PC-3 (cell line): ENCODE results near the gene UNC13C. TPM values are rescaled to one million over a fixed set of nuclear protein-coding genes. Genes with fewer than 3 reads are reported as not detected.

ENCODE experiments used
- ATAC-seq: fragments of 200-7000 bp; cut with Tn5 transposase; 2 replicates; pipeline ENCODE4 v1.9.1; 2020; ENCODE audit warnings: mild to moderate bottlenecking, moderate library complexity
- BruUV-seq: library from RNA; stranded (reverse); fragments of 400-500 nt; replicated peaks from 2 replicates; lab custom pipeline; 2021; lab: Mats Ljungman, UMichigan
- CTCF ChIA-PET: fragments of 300-600 bp; sonication (Branson Sonifier 250); formaldehyde crosslinking; loops from one replicate; lab custom pipeline; 2022; ENCODE audit warnings: antibody characterized with exemption; lab: Charles Lee
- POLR2A ChIA-PET: fragments of 300-600 bp; sonication (Branson Sonifier 250); formaldehyde crosslinking; loops from one replicate; lab custom pipeline; 2022; ENCODE audit warnings: antibody characterized with exemption; ENCODE audit not compliant: unreplicated experiment; lab: Charles Lee
- DNase-seq: peaks from one replicate; pipeline ENCODE4 v3.0.0-alpha.2; 2015
- H2AFZ ChIP-seq: fragments of 300-600 bp; sonication (generic); 2 replicates; pipeline ENCODE4 v1.6.0; 2016; ENCODE audit warnings: antibody characterized with exemption, low read length
- H3F3A ChIP-seq: fragments of 300-600 bp; sonication (generic); one replicate; pipeline ENCODE4 v1.6.0; 2017; ENCODE audit warnings: antibody characterized with exemption, low read length, control low read depth, mild to moderate bottlenecking; ENCODE audit not compliant: unreplicated experiment
- H3K27ac ChIP-seq: fragments of 300-600 bp; sonication (generic); 2 replicates; pipeline ENCODE4 v1.5.1; 2016; ENCODE audit warnings: mild to moderate bottlenecking, low read length
- H3K27me3 ChIP-seq: fragments of 300-600 bp; sonication (generic); 2 replicates; pipeline ENCODE4 v1.6.1; 2016; ENCODE audit warnings: low read length, mixed read lengths
- H3K36me3 ChIP-seq: fragments of 300-600 bp; sonication (generic); 2 replicates; pipeline ENCODE4 v1.6.1; 2016; ENCODE audit warnings: low read depth, mixed run types, low read length, mixed read lengths
- H3K4me1 ChIP-seq: fragments of 300-600 bp; sonication (generic); 2 replicates; pipeline ENCODE4 v1.5.1; 2016; ENCODE audit warnings: low read length; ENCODE audit not compliant: insufficient read depth
- H3K4me2 ChIP-seq: fragments of 300-600 bp; sonication (generic); 2 replicates; pipeline ENCODE4 v1.6.0; 2016; ENCODE audit warnings: low read length
- H3K4me3 ChIP-seq: fragments of 300-600 bp; sonication (generic); 2 replicates; pipeline ENCODE4 v1.5.1; 2016; ENCODE audit warnings: mild to moderate bottlenecking, low read length, mixed read lengths
- H3K79me2 ChIP-seq: fragments of 300-600 bp; sonication (generic); 2 replicates; pipeline ENCODE4 v1.6.1; 2017; ENCODE audit warnings: low read length, mixed read lengths
- H3K9ac ChIP-seq: fragments of 300-600 bp; sonication (generic); 2 replicates; pipeline ENCODE4 v1.6.0; 2016; ENCODE audit warnings: mild to moderate bottlenecking, low read length
- H3K9me2 ChIP-seq: fragments of 300-600 bp; sonication (generic); replicated peaks from 2 replicates; pipeline ENCODE4 v1.6.1; 2016; ENCODE audit warnings: mixed run types, low read length, mixed read lengths
- H3K9me3 ChIP-seq: fragments of 300-600 bp; sonication (generic); 2 replicates; pipeline ENCODE4 v1.6.1; 2016; ENCODE audit warnings: low read length, mixed read lengths
- H4K20me1 ChIP-seq: fragments of 300-600 bp; sonication (generic); 2 replicates; pipeline ENCODE4 v1.6.1; 2016; ENCODE audit warnings: low read length, mixed read lengths
- CTCF ChIP-seq: fragments of 300-600 bp; sonication (generic); conservative IDR thresholded peaks from 2 replicates; pipeline ENCODE4 v1.5.1; 2017; ENCODE audit warnings: antibody characterized with exemption, low read depth, mild to moderate bottlenecking, low read length
- EZH2 ChIP-seq: fragments of 300-600 bp; sonication (generic); IDR thresholded peaks from one replicate; pipeline ENCODE4 v1.6.1; 2017; ENCODE audit warnings: antibody characterized with exemption, mild to moderate bottlenecking, low read length; ENCODE audit not compliant: unreplicated experiment
- EZH2phosphoT487 ChIP-seq: fragments of 300-600 bp; sonication (generic); IDR thresholded peaks from 2 replicates; pipeline ENCODE4 v1.6.1; 2018; ENCODE audit warnings: mild to moderate bottlenecking, antibody characterized with exemption, low read length, borderline replicate concordance
- intact Hi-C: fragments of 100-400 bp; cut with micrococcal nuclease; formaldehyde crosslinking; loops from 2 replicates; pipeline ENCODE4 v1.9.0; 2023
- total RNA-seq: library from RNA; depleted of rRNA; stranded (reverse); fragments of >200 nt; gene quantifications from 2 replicates; pipeline ENCODE4 v1.2.3, GENCODE V29; 2014

Gene UNC13C
- total RNA-seq, 1 experiment from 2014 or later, result not detected

DNA sequence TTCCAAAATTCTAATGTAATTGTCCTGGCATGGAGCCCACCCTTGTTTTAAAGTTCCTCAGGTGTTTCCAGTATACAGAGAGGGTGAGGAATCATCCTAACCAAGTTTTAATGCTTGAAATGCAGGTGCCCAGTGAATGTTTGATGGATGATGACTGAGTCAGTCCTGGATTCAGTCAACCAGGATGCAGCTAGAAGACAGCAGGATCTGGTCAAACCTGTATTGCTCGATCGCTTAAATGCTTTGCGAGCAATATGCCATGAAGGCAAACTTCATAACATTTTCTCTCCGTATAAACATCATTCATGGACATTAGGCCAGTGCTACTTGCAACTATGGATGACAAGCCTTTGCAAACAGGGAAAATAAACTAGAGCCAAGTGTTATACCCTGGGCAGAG is 627.3 kb downstream of the UNC13C start:
- Histone ChIP-seq H3F3A (no peaks in the 10 kb centered on the region), H3K27me3 (no peaks in the 10 kb centered on the region), H3K4me1 (no peaks in the 10 kb centered on the region), H3K4me2 (no peak overlapping the region), H2AFZ (no peak overlapping the region), H4K20me1 (no peaks in the 10 kb centered on the region), H3K9me2 (no peaks in the 10 kb centered on the region), H3K79me2 (no peaks in the 10 kb centered on the region), H3K4me3 (no peak overlapping the region), H3K27ac (no peak overlapping the region), H3K9me3 (no peaks in the 10 kb centered on the region), H3K9ac (no peak overlapping the region), H3K36me3 (no peaks in the 10 kb centered on the region)
- no peak for ATAC-seq
- ChIA-PET POLR2A (no interaction called here), CTCF (no interaction called here)
- TF ChIP-seq EZH2 (no peak), EZH2phosphoT487 (no peak), CTCF (no peak)
- no TSS peak for BruUV-seq
- intact Hi-C loops, result no loop called here
- DNase-seq, result peak; percentile 1

DNA sequence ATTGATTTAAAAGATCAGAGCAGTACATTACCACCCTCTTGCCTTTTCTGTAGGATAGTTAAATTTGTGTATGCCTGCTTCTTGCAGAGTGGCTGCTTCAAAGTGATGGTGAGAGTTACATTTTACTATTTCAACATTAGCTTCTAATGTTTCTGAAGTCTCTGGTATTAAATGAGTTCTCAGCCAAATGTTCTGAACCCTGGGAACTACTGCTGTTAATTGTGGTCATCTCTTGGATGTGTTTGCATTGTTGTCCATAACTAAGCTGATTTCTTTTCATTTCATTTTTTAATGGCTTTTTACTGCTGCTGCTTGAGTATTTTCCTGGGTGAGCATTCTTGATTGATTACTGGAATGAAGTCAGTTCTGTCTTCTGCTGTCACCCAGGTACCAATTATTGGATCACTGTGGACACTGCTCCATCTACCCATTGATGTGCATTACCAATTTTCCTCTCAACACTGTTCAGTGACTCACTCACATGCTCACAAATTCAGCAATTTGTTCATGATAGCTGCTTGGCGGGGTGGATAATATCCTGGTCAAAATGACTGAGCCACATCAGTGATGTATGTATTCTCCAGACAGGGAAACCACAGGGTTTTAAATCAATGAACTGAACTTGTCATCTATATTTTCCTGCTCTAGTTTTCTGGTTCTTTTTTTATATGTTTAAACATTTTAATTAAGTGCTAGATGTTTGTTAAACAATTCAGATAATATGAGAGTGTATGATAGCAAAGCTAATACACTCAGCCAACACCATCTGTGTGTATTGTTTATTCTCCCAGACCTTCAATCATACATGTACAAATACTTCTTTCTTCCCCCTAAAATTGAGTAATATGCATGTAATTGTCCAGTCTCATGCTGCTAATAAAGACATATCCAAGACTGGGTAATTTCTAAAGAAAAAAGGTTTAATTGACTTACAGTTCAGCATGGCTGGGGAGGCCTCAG is 630.9 kb downstream of the UNC13C start:
- H4K20me1 ChIP-seq, result no peaks in the 10 kb centered on the region
- TF ChIP-seq CTCF (no peak), EZH2 (no peak), EZH2phosphoT487 (no peak)
- no TSS peak for BruUV-seq

GRCh38 chr15:54618120-54618519 is 639.9 kb downstream of the UNC13C start:
- Histone ChIP-seq H3F3A (no peaks in the 10 kb centered on the region), H3K9me3 (no peaks in the 10 kb centered on the region), H3K4me2 (no peak overlapping the region), H3K27me3 (no peaks in the 10 kb centered on the region), H3K36me3 (no peaks in the 10 kb centered on the region), H3K79me2 (no peaks in the 10 kb centered on the region), H4K20me1 (no peaks in the 10 kb centered on the region), H3K4me1 (no peaks in the 10 kb centered on the region), H3K9ac (no peak overlapping the region), H3K27ac (no peak overlapping the region), H3K4me3 (no peak overlapping the region), H2AFZ (no peak overlapping the region), H3K9me2 (no peaks in the 10 kb centered on the region)
- no peak for DNase-seq
- ATAC-seq, result no peak
- intact Hi-C loops, result no loop called here
- ChIA-PET POLR2A (no interaction called here), CTCF (no interaction called here)
- TF ChIP-seq EZH2phosphoT487 (no peak), EZH2 (no peak), CTCF (no peak)
- no TSS peak for BruUV-seq

More for the DNA sequence above, 630.9 kb downstream of the UNC13C start:
- H3F3A ChIP-seq, result no peaks in the 10 kb centered on the region
- H3K4me2 ChIP-seq, result no peak overlapping the region
- no peak overlapping the region for H2AFZ ChIP-seq
- H3K4me1 ChIP-seq, result no peaks in the 10 kb centered on the region
- ChIA-PET POLR2A (no interaction called here), CTCF (no interaction called here)
- H3K27ac ChIP-seq, result no peak overlapping the region
- no peaks in the 10 kb centered on the region for H3K9me2 ChIP-seq
- intact Hi-C loops, result no loop called here
- no peak for ATAC-seq
- H3K9me3 ChIP-seq, result no peaks in the 10 kb centered on the region
- no peak overlapping the region for H3K4me3 ChIP-seq
- no peak overlapping the region for H3K9ac ChIP-seq
- H3K36me3 ChIP-seq, result no peaks in the 10 kb centered on the region
- H3K79me2 ChIP-seq, result no peaks in the 10 kb centered on the region
- no peak for DNase-seq
- H3K27me3 ChIP-seq, result no peaks in the 10 kb centered on the region
